Kidney epithelial cell (primary cell): ENCODE results near the gene BCL2L15. TPM values are rescaled to one million over a fixed set of nuclear protein-coding genes. Genes with fewer than 3 reads are reported as not detected.

Experiments
- DNase-seq: peaks from one replicate; pipeline ENCODE4 v3.0.0-alpha.2; 2010; ENCODE audit warnings: low read depth
- H3K27me3 ChIP-seq: 2 replicates; pipeline ENCODE4 v1.6.0; 2011; ENCODE audit warnings: low read length; ENCODE audit not compliant: control insufficient read depth, insufficient read depth
- H3K36me3 ChIP-seq: 2 replicates; pipeline ENCODE4 v1.5.1; 2011; ENCODE audit warnings: low read length; ENCODE audit not compliant: control insufficient read depth, insufficient read depth
- H3K4me3 ChIP-seq: 2 replicates; pipeline ENCODE4 v1.5.1; 2011; ENCODE audit warnings: low read depth, mild to moderate bottlenecking, control low read depth, low read length
- total RNA-seq: library from RNA; depleted of rRNA; stranded (reverse); fragments of >200 nt; gene quantifications from 2 replicates; pipeline ENCODE4 v1.2.3, GENCODE V29; 2015
- TF ChIP-seq, protein P1 (sequence below): IDR thresholded peaks from 2 replicates; pipeline ENCODE4 v1.5.1; 2011; ENCODE audit warnings: mild to moderate bottlenecking, moderate library complexity, low read length, control low read depth, inconsistent platforms; ENCODE audit not compliant: insufficient read depth, poor library complexity, severe bottlenecking

Gene BCL2L15
- total RNA-seq, 1 donor from 2014 or later: 0.04 TPM

GRCh38 chr1:113934006-113934405 lies 46.6 kb upstream of the BCL2L15 start:
- no peaks in the 10 kb centered on the region for H3K36me3 ChIP-seq
- TF ChIP-seq, protein P1, sequence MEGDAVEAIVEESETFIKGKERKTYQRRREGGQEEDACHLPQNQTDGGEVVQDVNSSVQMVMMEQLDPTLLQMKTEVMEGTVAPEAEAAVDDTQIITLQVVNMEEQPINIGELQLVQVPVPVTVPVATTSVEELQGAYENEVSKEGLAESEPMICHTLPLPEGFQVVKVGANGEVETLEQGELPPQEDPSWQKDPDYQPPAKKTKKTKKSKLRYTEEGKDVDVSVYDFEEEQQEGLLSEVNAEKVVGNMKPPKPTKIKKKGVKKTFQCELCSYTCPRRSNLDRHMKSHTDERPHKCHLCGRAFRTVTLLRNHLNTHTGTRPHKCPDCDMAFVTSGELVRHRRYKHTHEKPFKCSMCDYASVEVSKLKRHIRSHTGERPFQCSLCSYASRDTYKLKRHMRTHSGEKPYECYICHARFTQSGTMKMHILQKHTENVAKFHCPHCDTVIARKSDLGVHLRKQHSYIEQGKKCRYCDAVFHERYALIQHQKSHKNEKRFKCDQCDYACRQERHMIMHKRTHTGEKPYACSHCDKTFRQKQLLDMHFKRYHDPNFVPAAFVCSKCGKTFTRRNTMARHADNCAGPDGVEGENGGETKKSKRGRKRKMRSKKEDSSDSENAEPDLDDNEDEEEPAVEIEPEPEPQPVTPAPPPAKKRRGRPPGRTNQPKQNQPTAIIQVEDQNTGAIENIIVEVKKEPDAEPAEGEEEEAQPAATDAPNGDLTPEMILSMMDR: no peak

DNA sequence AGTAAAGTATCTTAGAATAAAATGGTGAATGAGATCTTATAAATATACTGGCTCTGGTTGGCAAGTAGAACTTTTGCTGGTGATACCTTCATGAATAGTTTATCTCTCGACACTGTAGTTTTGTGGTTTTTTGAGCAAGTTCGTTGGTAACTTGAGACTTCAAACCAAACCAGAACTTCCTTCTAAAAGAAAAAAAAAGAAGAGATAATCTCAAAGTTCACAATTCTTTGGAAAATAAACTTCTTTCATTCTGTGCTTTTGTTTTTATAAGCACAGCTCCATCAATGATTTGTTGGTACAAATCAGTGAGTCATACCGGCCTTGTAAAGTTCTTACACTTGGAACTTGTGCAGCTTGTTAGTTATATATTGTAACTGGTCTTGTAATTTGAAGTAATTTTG lies 44.1 kb upstream of the BCL2L15 start:
- no peak overlapping the region for H3K4me3 ChIP-seq
- H3K27me3 ChIP-seq: no peaks in the 10 kb centered on the region
- no peak for DNase-seq
- TF ChIP-seq, protein P1: no peak
- no peaks in the 10 kb centered on the region for H3K36me3 ChIP-seq

More at GRCh38 chr1:113934006-113934405, 46.6 kb upstream of the BCL2L15 start:
- H3K27me3 ChIP-seq: no peaks in the 10 kb centered on the region
- H3K4me3 ChIP-seq: no peak overlapping the region
- DNase-seq: no peak

GRCh38 chr1:113930499-113931161 lies 43.2 kb upstream of the BCL2L15 start:
- TF ChIP-seq, protein P1: no peak
- DNase-seq: peak; percentile 42
- H3K27me3 ChIP-seq: no peaks in the 10 kb centered on the region
- H3K36me3 ChIP-seq: no peaks in the 10 kb centered on the region
- peak overlapping the region; percentile 75 for H3K4me3 ChIP-seq

- no peak for DNase-seq
- H3K4me3 ChIP-seq: peak overlapping the region; percentile 75
- H3K27me3 ChIP-seq: no peaks in the 10 kb centered on the region
- TF ChIP-seq, protein P1: no peak
- no peaks in the 10 kb centered on the region for H3K36me3 ChIP-seq
These were observed 42.5 kb upstream of the BCL2L15 start for GRCh38 chr1:113929750-113930498.

DNA sequence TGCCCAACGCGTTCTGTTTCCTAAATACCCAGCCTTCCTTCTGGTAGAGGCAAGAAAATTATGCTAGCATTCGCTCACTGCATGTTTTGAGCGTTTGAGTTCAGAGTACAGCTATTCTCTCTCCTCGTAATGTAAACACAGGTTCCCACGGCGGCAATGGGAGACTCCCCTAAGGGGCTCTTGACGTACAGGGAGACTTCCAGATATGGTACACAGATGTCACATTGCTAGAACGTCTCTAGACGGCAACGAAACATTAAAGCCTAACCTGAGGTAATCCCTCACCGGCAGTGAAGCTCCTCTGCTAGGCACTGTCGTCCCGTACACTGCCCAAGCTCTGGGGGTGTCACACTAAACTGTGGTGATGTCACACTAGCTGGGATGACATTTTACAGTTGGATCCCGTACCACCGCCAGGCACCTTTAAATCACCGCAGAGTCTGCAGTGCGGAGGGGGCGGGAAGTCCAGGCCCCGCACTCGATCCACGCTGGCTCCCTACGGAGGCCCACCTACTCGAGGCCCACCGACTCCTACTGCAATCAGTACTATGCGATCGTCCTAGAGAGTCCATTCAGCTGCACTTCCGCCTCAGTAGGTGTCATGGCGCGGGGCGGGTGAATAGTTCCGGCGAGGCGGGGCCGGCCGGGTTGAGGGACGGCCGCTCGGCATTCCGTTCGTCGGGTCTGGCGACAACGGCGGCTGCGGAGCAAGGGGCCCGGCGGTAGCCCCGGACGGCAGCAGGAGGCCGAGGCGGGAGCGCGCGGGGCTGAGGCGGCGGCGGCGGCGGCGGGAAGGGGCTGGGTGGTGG lies 41.8 kb upstream of the BCL2L15 start, which contains the start of gene HIPK1:
HIPK1 (plus strand) TSS at position 384 of the 809 bp plus-strand sequence.
- Histone ChIP-seq H3K27me3 (no peaks in the 10 kb centered on the region), H3K36me3 (no peaks in the 10 kb centered on the region), H3K4me3 (peak within 1 kb of the TSS; percentile 75)
- DNase-seq: peak; percentile 55
- TF ChIP-seq, protein P1: no peak
